HG03196 (cell line): ENCODE measurements around the gene TRAM2.
A peak's percentile ranks its signal among the peaks of the same experiment; 100 is the strongest.

Source experiments
- ATAC-seq: cut with Tn5 transposase; IDR thresholded peaks from one replicate; pipeline ENCODE4 v1.9.1; 2021; ENCODE audit not compliant: unreplicated experiment

Gene TRAM2

DNA sequence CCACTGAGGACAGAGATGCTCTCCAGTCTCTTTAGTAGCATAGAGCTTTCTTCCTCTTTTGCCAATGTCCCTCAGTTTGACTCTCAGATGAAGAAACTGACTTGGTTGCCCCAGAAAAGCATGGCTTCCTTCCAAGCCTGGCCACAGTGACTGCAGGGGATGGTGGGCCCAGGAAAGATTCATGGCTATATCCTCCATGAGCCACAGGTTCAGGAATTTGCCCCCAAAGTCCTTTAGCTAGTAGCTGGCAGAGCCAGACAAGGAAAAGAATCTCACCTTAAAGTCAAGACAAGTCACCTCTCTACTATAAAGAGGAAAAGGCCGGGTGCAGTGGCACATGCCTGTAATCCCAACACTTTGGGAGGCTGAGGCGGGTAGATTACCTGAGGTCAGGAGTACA is 43.4 kb downstream of the TRAM2 start:
- no peak for ATAC-seq

DNA sequence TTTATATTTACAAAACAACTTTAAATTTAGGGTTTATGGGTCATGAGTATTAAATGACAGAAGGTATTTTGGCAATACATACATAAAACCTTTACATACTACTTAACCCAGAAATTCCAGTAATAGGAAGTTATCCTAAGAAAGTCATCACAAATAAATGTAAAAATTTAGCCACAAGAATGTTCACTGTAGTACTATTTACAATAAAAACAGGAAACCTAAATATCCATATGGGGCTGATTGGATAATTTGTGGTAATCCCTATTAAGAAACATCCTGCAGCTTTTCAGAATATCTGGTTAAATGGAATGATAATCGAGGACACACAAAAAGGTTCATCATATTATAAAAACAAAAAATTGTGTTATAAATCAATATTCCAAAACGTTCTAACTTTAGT is 44.4 kb downstream of the TRAM2 start:
- ATAC-seq: no peak

DNA sequence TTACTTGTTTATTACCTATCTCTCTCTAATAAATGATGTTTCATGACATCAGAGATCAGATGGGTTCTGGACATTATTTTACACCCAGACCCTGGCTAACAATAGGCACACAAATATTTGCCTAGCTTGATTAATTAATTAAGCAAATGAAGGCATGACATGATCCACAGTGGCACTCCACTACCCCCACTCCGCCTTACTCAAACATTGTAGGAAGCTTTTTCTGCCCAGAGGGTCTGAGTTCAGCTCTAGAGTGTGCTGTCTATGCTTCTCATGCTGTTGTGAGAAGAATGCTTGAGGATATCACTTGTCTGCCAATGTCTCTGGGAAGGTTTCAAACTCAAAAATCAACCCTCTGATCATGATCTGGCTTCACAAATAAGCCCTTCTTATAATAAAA is 45.0 kb downstream of the TRAM2 start:
- ATAC-seq: no peak

DNA sequence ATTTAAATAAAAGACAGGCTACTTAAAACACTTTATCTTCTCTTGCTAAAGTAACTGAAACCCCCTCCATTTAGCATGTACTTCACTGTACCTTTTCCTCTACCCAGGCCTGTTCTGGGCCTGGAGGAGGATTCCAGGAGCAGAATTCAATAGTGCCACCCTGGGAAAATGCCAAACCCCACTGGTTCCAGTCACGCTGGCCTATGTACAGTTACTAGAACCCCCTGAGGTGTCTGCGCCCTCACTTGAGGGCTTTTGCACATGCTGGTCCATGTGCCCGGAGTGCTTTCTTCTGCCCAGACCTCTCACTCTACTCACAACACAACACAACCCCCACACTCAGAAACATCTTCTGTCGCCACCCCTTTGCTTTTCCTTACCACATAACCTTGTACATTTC is 45.5 kb downstream of the TRAM2 start:
- no peak for ATAC-seq

DNA sequence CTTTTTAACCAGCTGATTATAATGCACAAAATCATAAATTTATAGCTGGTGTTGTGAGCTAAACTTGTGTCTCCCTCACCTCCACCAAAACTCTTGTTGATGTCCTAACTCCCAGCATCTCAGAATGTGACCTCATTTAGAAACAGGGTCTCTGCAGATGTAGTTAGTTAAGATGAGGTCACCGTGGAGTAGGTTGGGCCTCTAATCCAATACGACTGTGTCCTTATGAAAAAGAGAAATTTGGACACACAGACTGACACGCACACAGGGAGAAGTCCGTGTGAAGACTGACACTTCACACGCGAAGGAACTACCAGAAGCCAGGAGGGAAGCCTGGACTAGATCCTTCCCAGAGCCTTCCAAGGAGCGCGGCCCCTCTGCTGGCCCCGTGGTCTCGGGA is 46.5 kb downstream of the TRAM2 start:
- ATAC-seq: no peak

DNA sequence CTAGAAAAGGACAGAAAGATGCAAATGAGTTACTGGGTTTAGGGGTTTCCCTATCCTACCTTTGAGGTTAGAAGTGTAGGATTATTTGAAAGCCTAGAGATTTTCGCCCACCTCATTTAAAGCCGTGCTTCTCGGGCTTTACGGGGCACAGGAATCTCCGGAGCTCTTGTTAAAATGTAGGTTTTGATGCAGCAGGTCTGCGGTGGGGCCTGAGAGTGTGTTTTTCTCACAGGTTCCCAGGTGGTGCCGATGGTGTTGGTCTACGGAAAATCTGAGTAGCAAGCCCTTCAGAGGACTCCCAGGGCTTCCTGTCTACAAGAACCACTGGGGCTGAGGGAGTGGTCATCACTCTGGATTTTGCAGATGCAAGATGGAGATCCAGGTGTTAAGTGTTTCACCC is 47.5 kb downstream of the TRAM2 start:
- no peak for ATAC-seq

DNA sequence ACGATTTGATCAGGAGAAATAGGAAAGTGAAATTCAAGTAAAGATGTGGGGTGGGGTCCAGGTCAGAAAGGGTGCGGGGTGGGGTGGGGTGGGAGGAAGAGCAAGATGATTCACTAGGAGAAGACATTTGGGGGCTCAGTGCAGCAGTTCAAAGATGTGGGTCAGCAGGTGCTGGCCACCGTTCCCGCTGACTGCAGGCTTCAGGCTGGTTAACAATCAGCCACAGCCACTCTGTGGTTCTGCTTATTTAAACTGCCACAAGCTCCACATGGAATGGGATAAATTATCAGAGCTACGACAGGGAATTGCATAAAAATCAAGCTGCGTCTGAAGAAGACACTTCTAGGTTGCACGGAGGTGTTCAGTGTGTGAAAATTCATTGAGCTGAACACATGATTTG is 49.4 kb downstream of the TRAM2 start:
- no peak for ATAC-seq

DNA sequence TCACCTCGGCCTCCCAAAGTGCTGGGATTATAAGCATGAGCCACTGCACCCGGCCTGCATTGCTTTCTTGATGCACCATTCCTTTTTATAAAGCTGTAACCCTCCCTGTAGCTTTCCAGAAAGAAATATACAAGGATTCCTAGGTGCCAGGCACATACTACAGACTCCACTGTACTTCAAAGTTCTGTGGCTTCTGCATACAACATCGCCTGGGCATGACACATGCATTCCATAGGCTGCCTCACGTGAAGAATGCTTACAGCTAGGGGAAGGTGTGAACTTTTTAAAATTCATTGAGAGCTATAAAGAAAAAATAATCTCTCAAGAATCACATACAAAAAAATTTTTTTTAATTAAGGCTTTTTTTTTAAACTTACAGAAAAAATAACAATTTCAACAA is 50.2 kb downstream of the TRAM2 start:
- ATAC-seq: no peak

DNA sequence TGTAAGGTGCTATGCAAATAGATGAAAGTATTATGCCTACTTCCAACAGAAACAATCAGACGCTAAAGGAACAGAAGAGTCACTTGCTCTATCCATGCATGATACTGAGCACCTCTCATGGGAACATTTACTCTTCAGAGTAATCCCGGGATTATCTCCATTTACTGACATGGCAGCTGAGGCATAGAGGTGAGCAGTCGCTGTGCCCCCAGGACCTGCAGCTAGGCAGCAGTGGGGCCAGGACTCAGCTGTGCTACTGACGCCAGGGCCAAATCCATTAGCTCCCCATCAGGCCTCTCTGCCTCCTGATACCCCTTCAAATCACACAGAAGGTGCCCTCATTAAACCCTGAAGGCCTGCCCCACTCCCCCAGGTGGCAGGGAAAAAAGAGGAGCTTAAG is 51.9 kb downstream of the TRAM2 start:
- ATAC-seq: no peak

DNA sequence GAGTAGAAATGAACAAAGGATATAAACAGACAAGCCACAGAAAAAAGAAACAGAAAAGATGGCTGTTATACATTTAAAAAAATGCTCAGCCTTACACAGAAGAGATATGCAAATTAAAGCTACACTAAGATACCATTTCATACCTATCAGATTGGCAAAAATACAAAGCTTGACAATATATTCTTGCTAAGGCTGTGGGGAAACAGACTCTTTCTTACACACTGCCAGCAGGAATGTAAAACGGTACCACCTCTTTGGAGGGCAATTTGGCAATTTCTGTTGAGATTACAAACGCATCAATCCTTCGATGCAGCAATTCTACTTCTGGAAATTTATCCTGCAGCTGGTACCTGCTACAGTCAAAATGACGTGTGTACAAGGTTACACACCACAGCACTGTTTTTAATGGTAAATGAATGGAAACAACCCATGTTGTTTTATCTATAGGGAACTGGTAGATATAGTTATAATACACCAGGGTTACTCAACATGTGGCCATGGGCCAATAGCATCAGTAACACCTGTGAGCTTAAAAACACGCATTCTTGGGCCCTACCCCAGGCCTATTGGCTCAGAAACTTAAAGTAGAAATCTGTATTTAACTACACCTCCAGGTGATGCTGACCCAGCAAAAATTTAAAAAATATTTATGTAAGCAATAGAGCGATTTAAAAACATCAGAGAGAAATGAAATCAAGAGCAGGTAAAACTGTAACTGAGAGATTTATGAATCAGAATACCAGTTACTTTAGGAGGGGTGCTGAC is 53.3 kb downstream of the TRAM2 start:
- ATAC-seq: no peak

DNA sequence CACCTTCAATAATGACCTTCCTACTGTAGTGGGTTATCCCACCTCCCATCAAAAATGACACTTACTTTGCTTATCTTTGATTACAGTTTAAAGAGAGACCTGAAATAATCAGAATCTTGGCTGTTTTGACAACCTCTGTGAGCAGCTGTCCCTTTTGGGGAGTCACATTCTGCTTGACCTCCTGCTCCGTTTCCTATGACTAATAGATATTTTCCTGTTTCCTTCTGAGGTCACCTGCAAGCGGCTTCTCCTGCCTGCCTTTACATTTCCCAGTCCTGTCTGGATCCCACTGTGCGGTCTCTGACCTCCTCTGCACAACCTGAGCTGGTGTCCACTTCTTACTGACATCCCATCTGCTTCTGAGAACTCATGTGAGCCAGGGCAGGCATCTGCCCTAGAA is 54.2 kb downstream of the TRAM2 start:
- ATAC-seq: no peak

DNA sequence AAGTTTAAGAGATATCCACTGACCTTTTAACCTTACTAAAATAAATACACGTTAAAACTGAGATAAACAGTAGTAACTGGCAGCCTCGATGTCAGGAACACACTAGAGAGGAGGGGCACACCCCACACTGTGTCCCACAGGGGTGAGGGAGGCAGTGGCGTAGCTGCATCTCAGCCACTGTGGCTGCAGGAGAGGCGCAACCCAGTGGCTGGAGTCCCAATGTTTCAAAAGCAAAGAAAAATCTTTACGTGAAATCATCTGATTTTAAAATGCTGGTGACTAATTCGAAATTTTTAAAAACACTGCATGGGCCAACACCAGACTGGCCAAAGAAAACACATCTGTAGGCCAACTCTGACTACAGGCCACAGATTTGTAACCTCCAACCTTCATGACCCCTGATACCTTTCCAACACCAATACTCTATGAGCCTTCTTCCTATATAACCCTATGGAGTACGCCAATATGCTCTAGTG is 54.7 kb downstream of the TRAM2 start:
- no peak for ATAC-seq

DNA sequence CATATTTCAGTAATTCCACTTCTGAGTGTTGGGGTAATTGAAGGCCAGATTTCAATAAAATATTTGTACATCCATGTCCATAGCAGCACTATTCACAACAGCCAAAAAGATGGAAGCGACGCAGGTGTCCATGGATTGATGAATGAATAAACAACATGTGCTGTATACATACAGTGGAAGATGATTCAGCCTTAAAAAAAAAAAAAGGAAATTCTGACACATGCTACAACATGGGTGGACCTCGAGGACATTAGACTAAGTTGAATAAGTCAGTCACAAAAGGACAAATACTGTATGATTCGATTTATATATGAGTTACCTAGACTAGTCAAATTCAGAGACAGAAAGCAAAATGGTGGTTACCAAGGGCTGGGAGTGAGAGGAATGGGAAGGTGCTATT is 57.2 kb downstream of the TRAM2 start:
- ATAC-seq: no peak

DNA sequence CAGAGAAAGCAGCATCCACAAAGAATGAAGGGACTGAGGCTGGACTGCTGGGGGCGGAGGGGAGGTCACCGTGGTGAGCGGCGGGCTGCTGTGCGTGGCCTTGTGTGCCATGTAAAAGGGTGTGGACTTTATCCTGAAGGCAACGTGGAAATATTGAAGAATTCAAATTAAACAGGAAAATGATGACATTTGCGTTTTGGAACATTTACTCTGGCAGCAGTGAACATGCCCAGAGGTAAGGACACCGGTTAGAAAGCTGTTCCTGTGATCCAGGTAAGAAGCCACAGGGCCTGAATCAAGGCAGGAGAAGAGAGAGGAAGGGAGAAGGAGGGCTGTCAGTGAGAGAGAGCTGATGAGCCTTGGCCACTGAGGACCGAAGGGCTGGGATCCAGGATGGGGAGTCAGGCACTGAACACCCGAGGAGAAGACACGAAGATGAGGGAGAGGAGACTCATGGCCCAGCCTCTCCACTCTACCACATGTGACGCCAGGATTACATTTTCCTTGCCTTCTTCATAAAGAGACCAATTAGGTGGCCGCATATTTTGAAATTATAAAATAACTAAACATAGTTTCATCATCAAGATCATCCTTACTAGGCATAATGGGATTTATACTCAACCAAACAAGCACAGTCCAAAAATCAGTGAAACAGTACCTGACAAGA is 58.4 kb downstream of the TRAM2 start:
- no peak for ATAC-seq

DNA sequence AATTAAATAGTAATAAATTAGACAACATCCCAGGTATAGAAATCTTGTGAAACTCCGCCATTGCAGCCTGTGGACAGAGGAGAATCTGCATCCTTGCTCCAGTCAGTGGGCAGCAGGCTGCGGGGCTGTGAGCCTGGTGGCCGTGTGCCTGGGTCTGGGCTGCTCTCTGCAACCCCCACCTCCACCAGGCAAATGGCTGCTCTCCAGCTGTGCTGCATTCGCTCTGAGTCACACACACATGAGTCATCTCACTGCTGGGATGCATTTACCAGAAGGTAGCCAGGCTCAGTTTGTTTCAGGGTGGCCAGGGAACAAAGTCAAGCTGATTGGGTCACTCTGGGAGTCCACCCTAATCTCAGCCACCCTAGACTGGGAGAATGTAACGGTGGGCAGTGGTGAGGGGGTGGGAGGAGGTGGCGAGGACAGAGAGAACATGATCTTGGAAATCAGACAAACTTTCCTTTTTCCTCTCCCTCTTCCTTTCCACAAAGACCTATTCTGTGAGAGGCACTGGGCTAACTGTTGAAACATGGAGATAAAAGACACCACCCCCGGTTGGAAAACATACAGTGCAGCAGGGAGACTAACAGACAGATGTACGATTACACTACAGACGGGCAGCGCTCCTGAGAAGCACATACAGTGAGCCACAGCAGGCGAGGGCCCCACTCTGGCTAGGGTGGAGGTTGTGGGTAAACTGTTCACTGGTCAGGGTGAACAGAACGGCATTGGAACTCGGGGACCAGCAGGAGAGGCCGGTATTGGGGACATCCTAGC is 59.2 kb downstream of the TRAM2 start:
- ATAC-seq: peak; percentile 84

DNA sequence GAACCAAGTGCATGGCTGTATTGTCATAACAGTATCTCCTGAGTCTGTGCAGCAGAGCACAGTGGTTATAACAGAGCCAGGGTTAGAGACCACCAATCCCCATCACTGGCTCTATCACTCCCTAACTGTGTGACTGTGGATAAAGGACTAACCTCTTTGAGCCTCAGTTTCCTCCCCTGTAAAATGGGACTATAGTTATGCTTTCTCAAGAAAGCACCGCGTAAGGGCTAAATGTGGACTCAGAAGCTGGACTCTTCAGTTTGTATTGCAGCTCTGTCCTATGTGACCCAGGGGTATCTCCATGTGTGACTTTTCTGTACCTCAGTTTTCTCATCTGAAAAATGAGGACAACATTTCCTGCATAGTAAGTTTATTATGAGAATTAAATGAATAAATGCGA is 59.9 kb downstream of the TRAM2 start:
- ATAC-seq: no peak

DNA sequence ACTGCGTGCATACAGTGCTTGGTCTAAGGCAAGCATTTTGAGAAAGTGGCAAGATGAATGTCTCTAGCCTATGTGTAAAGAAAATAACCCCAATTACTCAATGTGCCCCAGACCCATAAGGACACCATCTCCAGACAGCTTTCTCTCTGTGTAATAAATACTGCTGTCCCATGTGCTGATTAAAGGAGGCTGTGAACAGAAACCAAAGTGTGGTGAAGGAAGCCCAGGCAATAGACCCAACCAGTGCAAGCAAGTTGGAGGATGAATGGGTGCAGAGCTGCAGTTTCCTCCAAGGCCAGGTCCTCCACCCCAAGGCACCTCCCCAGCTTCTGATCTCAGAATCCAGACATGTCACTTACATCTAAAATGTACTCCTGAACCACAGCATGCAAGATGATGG is 60.6 kb downstream of the TRAM2 start:
- no peak for ATAC-seq

DNA sequence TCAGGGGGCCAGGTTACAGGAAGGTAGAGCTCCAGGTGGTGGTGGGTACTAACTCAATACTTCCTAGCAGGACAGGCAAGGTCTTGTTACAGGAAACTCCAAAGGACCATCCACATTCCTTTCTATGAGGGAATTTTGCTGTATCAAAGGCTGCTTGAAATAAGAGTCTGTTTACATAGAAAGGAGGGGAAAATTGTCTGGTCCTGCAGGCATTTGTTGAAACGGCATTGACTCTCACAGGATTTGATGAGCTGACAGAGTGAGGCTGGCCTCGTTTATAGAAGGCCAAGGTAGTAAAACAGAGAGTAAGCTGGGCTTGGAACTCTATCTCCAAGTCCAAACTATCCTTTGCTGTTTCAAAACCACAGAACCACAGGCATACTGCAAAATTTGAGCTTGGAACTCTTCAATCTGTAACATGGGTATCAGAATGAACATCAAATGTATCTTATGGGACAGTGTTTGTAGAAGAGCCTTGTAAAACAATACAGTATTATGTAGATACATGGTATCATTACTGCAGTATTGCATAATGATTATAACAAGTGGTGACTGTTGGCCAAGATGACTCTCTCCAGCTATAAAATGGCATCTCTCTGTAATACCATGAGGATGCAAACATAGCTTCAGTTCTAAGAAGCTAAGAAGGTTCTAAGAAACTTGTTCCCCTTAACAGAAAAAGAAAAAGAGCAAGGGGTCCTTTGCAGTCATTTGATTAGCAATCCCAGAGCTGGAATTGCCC is 61.5 kb downstream of the TRAM2 start:
- no peak for ATAC-seq

DNA sequence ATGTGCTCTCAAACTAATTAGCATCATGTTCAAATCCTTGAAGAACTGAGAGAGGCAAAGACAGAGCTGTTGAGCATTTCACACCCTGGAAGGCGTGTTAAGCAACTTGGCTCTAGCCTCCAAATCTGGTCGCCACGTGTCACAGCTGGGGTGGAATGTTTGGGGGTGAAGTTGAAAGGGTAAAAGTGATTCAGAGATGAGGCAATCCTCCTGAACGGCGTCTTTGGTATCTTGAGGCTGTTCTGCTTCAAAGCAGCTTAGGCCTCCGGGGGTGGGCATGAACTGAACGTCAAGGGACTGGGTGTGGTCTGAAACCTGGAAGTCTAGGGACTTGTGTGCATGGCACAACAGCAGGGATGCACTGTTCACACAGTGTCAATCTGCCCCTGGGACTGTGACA is 62.3 kb downstream of the TRAM2 start:
- ATAC-seq: no peak

DNA sequence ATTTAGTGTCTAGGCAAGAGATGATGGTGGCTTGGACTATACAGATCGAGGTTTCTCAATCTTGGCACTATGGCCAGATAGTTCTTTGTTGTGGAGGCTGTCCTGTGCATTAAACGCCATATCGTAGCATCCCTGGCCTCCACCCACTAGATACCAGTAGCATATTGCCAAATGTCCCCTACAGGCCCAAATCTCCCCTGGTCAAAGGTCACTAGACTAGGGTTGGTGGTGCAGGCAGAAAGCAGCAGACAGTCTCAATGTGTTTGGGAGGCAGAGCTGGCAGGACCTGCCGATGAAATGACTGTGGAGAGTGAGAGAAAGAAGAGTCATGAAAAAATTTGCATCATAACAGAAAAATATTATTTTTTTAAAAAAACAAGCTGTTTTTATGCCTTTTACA is 63.0 kb downstream of the TRAM2 start:
- ATAC-seq: no peak

DNA sequence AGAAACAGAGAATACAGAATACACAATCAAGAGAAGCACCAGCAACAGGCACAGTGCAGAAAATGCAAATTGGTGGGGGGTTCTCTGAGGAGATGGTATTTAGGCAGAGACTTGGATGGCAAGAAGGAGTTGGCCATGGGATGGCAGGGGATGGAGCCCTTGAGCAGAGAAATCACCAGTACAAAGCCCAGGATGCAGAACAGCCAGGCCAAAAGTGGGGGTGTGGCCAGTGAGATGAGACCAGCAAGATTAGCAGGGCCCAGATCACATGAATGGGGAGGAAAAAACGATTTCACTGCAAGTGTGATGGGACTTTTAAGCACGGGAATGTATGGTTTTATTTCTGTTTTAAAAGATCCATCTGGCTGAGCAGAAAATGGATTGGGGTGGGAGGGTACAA is 63.4 kb downstream of the TRAM2 start:
- ATAC-seq: no peak
